ENCODE results near the gene NEGR1. TPM values are rescaled to one million over a fixed set of nuclear protein-coding genes. Genes with fewer than 3 reads are reported as not detected.

Gene NEGR1
- total and polyA plus RNA-seq, 2 experiments from 2014 or later, result 0.57 to 0.94 TPM

GRCh38 chr1:72117621-72118020 is 164.7 kb downstream of the NEGR1 start (continued):
- TF ChIP-seq CTCF (conservative IDR thresholded peaks at IDR 0.05; ENCODE audit: low read depth in 2 of 2), result no peak
- TF ChIP-seq ZNF331 (CRISPR knock-in tag; IDR thresholded peaks at IDR 0.05; ENCODE audit: low read depth), result no peak
- no peak for TF ChIP-seq EZH2 (IDR thresholded peaks at IDR 0.05; ENCODE audit: low read depth, unreplicated experiment)
- no peak for TF ChIP-seq ETS1 (IDR thresholded peaks at IDR 0.05)
- TF ChIP-seq CREB1 (CRISPR knock-in tag; IDR thresholded peaks at IDR 0.05; ENCODE audit: low read depth), result no peak
- no peak for TF ChIP-seq REST (IDR thresholded peaks at IDR 0.05; ENCODE audit: unreplicated experiment)
- no peak for TF ChIP-seq POLR2AphosphoS5 (IDR thresholded peaks at IDR 0.05; ENCODE audit: low read depth)

GRCh38 chr1:72115290-72115689 is 167.0 kb downstream of the NEGR1 start:
- no peaks in the 10 kb centered on the region for H4K20me1 ChIP-seq (replicated peaks; ENCODE audit: insufficient read depth)
- Mint-ChIP-seq H3K4me1 (peaks cover 4% of the 10 kb centered on the region; the same call in 1 of the 3 replicates), H3K9me3 (no peaks in the 10 kb centered on the region), H3K4me3 (no peak overlapping the region), H3K27ac (no peak overlapping the region), H3K27me3 (ENCODE audit: insufficient read depth, low read depth, poor library complexity) (no peaks in the 10 kb centered on the region), H3K36me3 (ENCODE audit: low read depth) (no peaks in the 10 kb centered on the region)
- no peak overlapping the region for H3K4me2 ChIP-seq
- H3K27ac ChIP-seq (ENCODE audit: low read depth), result no peak overlapping the region
- H3K9me2 ChIP-seq (ENCODE audit: insufficient read depth), result no peaks in the 10 kb centered on the region
- no peaks in the 10 kb centered on the region for H3K36me3 ChIP-seq (ENCODE audit: insufficient read depth)
- no peak overlapping the region for H3K4me3 ChIP-seq
- H3K27me3 ChIP-seq (ENCODE audit: insufficient read depth), result no peaks in the 10 kb centered on the region
- ATAC-seq (no peak), DNase-seq (ENCODE audit: low spot score) (no peak)
- H3K79me2 ChIP-seq (replicated peaks; ENCODE audit: insufficient read depth), result no peaks in the 10 kb centered on the region
- H3F3A ChIP-seq (replicated peaks; ENCODE audit: low read depth), result no peaks in the 10 kb centered on the region
- H2AFZ ChIP-seq, result no peak overlapping the region
- no peaks in the 10 kb centered on the region for H3K4me1 ChIP-seq (ENCODE audit: insufficient read depth)
- TF ChIP-seq ZNF462 (CRISPR knock-in tag; IDR thresholded peaks at IDR 0.05), result no peak
- TF ChIP-seq EZH2phosphoT487 (IDR thresholded peaks at IDR 0.05; ENCODE audit: unreplicated experiment), result no peak
- no peak for TF ChIP-seq REST (IDR thresholded peaks at IDR 0.05; ENCODE audit: unreplicated experiment)

All from GM23338 (cell line).